Lower lobe of right lung (tissue), 2 donors: Measurements from ENCODE around the gene FNDC1. TPM values are rescaled to one million over a fixed set of nuclear protein-coding genes. Genes with fewer than 3 reads are reported as not detected.
A peak's percentile ranks its signal among the peaks of the same experiment; 100 is the strongest.

Experiments used
- ATAC-seq, 2 donors: fragments of 200-7000 bp; cut with Tn5 transposase; one replicate each; pipeline ENCODE4 v1.9.1; 2020 to 2022; ENCODE audit warnings: mild to moderate bottlenecking in 2 of 2, moderate library complexity in 2 of 2
- DNase-seq: peaks from one replicate; pipeline ENCODE4 v3.0.0-alpha.2; 2020
- H3K27ac ChIP-seq: fragments of 200-600 bp; one replicate; pipeline ENCODE4 v1.8.0; 2022
- H3K27me3 ChIP-seq: fragments of 200-600 bp; one replicate; pipeline ENCODE4 v1.8.0; 2022; ENCODE audit warnings: low read depth
- H3K36me3 ChIP-seq: fragments of 200-600 bp; one replicate; pipeline ENCODE4 v1.8.0; 2022; ENCODE audit warnings: mild to moderate bottlenecking
- H3K4me1 ChIP-seq: fragments of 200-600 bp; one replicate; pipeline ENCODE4 v1.8.0; 2022
- H3K4me3 ChIP-seq: fragments of 200-600 bp; one replicate; pipeline ENCODE4 v1.8.0; 2022; ENCODE audit warnings: mild to moderate bottlenecking
- H3K9me3 ChIP-seq: fragments of 200-600 bp; one replicate; pipeline ENCODE4 v1.8.0; 2022
- CTCF ChIP-seq: fragments of 200-600 bp; IDR thresholded peaks from one replicate; pipeline ENCODE4 v1.8.0; 2022; ENCODE audit warnings: antibody characterized with exemption, mild to moderate bottlenecking
- intact Hi-C: fragments of 100-400 bp; cut with DNase I; formaldehyde crosslinking; loops from one replicate; pipeline ENCODE4 v1.11.0; 2022
- total RNA-seq: library from RNA; stranded (reverse); fragmentation: NEBNext Ultra II Directional; extraction: Animal tissue kit (Norgen Biotek cat#: 25700); gene quantifications from one replicate; pipeline ENCODE4 v1.2.1, GENCODE V29; 2021
- donor health status: DM: no; HTN: yes; CAD: no; lungs with severe emphysema.

FNDC1 gene
- total RNA-seq, 1 donor from 2014 or later = 0.44 TPM

GRCh38 chr6:159203304-159204005, 34.3 kb downstream of the FNDC1 start:
- Histone ChIP-seq H3K27ac (no peak overlapping the region), H3K27me3 (no peaks in the 10 kb centered on the region), H3K9me3 (no peaks in the 10 kb centered on the region), H3K4me3 (no peak overlapping the region), H3K36me3 (no peaks in the 10 kb centered on the region), H3K4me1 (no peaks in the 10 kb centered on the region)
- TF ChIP-seq CTCF = no peak
- no peak for DNase-seq
- no peak for ATAC-seq
- intact Hi-C loops = no loop called here

GRCh38 chr6:159204605-159205004, 35.4 kb downstream of the FNDC1 start:
- H3K36me3 ChIP-seq = no peaks in the 10 kb centered on the region
- no peak for TF ChIP-seq CTCF
- H3K4me1 ChIP-seq = no peaks in the 10 kb centered on the region
- DNase-seq (no peak), ATAC-seq (no peak)
- H3K27ac ChIP-seq = no peak overlapping the region
- intact Hi-C loops = no loop called here
- no peaks in the 10 kb centered on the region for H3K27me3 ChIP-seq
- H3K4me3 ChIP-seq = no peak overlapping the region
- H3K9me3 ChIP-seq = no peaks in the 10 kb centered on the region

GRCh38 chr6:159212028-159212427, 42.8 kb downstream of the FNDC1 start:
- peak; percentile 49 to 66 for ATAC-seq
- no peak for DNase-seq
- Histone ChIP-seq H3K27me3 (no peaks in the 10 kb centered on the region), H3K9me3 (no peaks in the 10 kb centered on the region), H3K4me1 (no peaks in the 10 kb centered on the region), H3K27ac (no peak overlapping the region), H3K36me3 (no peaks in the 10 kb centered on the region), H3K4me3 (no peak overlapping the region)
- intact Hi-C loops = no loop called here
- no peak for TF ChIP-seq CTCF

GRCh38 chr6:159212525-159213280, 43.5 kb downstream of the FNDC1 start:
- Histone ChIP-seq H3K4me3 (no peak overlapping the region), H3K27me3 (no peaks in the 10 kb centered on the region), H3K4me1 (no peaks in the 10 kb centered on the region), H3K9me3 (no peaks in the 10 kb centered on the region), H3K27ac (no peak overlapping the region), H3K36me3 (no peaks in the 10 kb centered on the region)
- ATAC-seq (no peak), DNase-seq (no peak)
- intact Hi-C loops = no loop called here
- no peak for TF ChIP-seq CTCF

GRCh38 chr6:159213405-159213804, 44.2 kb downstream of the FNDC1 start:
- Histone ChIP-seq H3K4me3 (no peak overlapping the region), H3K27ac (no peak overlapping the region), H3K9me3 (no peaks in the 10 kb centered on the region), H3K4me1 (no peaks in the 10 kb centered on the region), H3K36me3 (no peaks in the 10 kb centered on the region), H3K27me3 (no peaks in the 10 kb centered on the region)
- DNase-seq = no peak
- no peak for ATAC-seq
- intact Hi-C loops = no loop called here
- TF ChIP-seq CTCF = no peak
